IMR-90 (cell line): ENCODE data around the gene UBXN11.

ENCODE experiments used
- CTCF ChIP-seq: conservative IDR thresholded peaks from 2 replicates; pipeline ENCODE4 v1.5.1; 2012; ENCODE audit warnings: mild to moderate bottlenecking, low read depth, low read length, improper control_type of control experiment
- RFX5 ChIP-seq: IDR thresholded peaks from 2 replicates; pipeline ENCODE4 v1.8.0; 2012; ENCODE audit warnings: low read depth, mild to moderate bottlenecking, low read length, moderate library complexity

DNA sequence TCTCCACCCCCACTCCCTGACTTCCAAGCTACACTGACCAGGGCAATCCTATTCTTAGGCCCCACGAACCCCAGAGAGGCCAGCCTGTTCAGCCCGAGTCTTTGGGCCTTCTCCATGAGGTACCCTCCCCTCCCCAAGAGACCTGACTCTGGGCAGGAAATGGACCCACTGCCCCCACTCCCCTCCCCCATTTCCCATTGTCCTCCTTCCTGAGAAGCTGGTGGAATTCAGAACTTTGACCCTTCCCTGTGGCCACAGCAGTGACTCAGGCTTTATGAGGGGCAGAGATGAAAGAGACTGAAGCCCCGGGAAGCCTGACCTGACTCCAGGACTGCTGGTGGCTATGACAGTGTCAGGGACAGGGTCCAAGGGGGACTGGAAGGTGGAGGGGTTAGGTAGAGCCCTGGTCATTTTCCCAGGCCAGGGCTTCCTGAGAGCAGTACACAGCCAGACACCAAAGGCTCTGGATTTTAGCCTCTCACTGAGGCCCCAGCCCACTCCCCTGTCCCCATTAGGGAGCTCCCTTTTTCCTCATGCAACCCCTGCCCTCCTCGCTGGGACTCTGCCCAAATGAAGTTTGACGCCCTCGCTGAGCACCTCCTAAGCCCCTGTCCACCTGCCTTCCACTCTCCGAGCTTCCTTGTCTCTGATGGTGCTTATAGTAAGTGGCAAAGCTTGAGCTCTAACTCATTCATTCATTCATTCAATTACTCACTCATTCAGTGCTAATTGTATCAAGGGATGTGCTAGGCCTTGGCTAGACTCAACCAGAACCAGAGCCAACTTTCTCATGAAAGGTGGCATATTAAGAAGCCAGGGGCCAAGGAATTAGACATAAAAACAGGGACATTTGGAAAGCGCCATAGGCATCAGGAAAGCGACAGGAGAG lies 44.5 kb upstream of the UBXN11 start:
- no peak for TF ChIP-seq CTCF
- TF ChIP-seq RFX5: no peak
